Midbrain (tissue), 1 donor: ENCODE data around the gene SORCS3.

Experiments
- DNase-seq: peaks from one replicate; lab custom pipeline; 2025; lab: John Stamatoyannopoulos, UW

Gene SORCS3

GRCh38 chr10:105023211-105024111, 382.4 kb downstream of the SORCS3 start:
- DNase-seq, result no peak

GRCh38 chr10:105024184-105024583, 383.1 kb downstream of the SORCS3 start:
- no peak for DNase-seq

GRCh38 chr10:105025092-105025491, 384.0 kb downstream of the SORCS3 start:
- DNase-seq, result no peak

- DNase-seq, result no peak
Measured at GRCh38 chr10:105026566-105026965, 385.5 kb downstream of the SORCS3 start.

GRCh38 chr10:105029286-105029685, 388.2 kb downstream of the SORCS3 start:
- no peak for DNase-seq

- DNase-seq, result no peak
Measured at GRCh38 chr10:105037022-105037421, 395.9 kb downstream of the SORCS3 start.

GRCh38 chr10:105041956-105042355, 400.9 kb downstream of the SORCS3 start:
- DNase-seq, result no peak

GRCh38 chr10:105042906-105043552, 401.9 kb downstream of the SORCS3 start:
- DNase-seq, result no peak

- DNase-seq, result no peak
Measured at GRCh38 chr10:105044902-105045301, 403.8 kb downstream of the SORCS3 start.

- no peak for DNase-seq
Measured at GRCh38 chr10:105056413-105056812, 415.3 kb downstream of the SORCS3 start.

- DNase-seq, result no peak
Measured at GRCh38 chr10:105062951-105063350, 421.9 kb downstream of the SORCS3 start.

- peak; percentile 1 for DNase-seq
Measured at GRCh38 chr10:105063796-105064195, 422.7 kb downstream of the SORCS3 start.

- DNase-seq, result no peak
Measured at GRCh38 chr10:105068497-105068896, 427.4 kb downstream of the SORCS3 start.

- DNase-seq, result no peak
Measured at GRCh38 chr10:105070249-105070648, 429.2 kb downstream of the SORCS3 start.

- no peak for DNase-seq
Measured at GRCh38 chr10:105070952-105071351, 429.9 kb downstream of the SORCS3 start.

- DNase-seq, result no peak
Measured at GRCh38 chr10:105071980-105072379, 430.9 kb downstream of the SORCS3 start.

- no peak for DNase-seq
Measured at GRCh38 chr10:105073999-105074398, 432.9 kb downstream of the SORCS3 start.

- no peak for DNase-seq
Measured at GRCh38 chr10:105075031-105075430, 433.9 kb downstream of the SORCS3 start.

GRCh38 chr10:105085980-105086379, 444.9 kb downstream of the SORCS3 start:
- no peak for DNase-seq

- no peak for DNase-seq
Measured at GRCh38 chr10:105094048-105094447, 453.0 kb downstream of the SORCS3 start.

GRCh38 chr10:105096316-105096715, 455.2 kb downstream of the SORCS3 start:
- no peak for DNase-seq

GRCh38 chr10:105102977-105103376, 461.9 kb downstream of the SORCS3 start:
- no peak for DNase-seq

GRCh38 chr10:105104297-105104696, 463.2 kb downstream of the SORCS3 start:
- no peak for DNase-seq
